ENCODE measurements around the gene CCDC190. TPM values are rescaled to one million over a fixed set of nuclear protein-coding genes. Genes with fewer than 3 reads are reported as not detected.
"Not testable (repeated sequence)": the region's sequence is repeated elsewhere in the genome, so short reads cannot be mapped to it uniquely, and the experiment has no call there.

The CCDC190 gene
- total RNA-seq, 1 donor from 2014 or later, result 0.49 TPM

GRCh38 chr1:162877412-162877811 lies 16.4 kb upstream of the CCDC190 start:
- DNase-seq, result no peak

DNA sequence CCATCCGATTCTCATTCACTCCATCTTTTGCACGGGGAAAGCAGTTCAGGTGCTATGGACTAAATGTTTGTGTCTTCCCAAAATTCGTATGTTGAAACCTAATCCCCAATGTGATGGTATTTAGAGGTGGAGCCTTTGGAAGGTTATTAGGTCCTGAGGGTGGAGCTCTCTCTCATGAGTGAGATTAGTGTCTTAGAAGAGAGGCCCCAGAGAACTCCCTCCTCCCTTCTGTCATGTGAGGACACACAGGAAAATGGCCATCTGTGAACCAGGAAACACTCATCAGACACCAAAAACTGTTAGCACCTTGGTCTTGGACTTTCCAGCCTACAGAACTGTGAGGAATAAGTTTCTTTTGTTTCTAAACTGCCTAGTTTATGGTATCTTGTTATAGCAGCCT lies 15.8 kb upstream of the CCDC190 start:
- no peak for DNase-seq

- DNase-seq, result no peak
Measured at GRCh38 chr1:162873671-162874666, 13.0 kb upstream of the CCDC190 start.

DNA sequence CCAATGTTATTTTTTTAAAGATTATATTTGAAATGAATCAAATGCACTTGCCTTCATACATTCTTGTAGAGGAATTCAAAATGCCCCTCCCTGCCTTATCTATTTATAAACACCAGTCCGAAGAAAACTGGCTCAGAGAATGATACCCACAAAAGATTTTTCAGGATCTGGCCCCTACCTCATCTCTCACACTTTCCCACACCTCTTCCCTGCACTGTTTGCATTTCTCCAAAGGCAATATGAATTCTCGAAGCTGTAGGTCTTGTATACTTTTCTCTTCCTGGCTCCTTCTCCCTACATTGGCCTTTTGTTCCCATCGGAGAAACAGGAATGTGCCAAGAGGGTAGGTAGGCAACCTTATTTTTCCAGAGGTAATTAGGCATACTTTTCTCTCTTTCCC lies 12.0 kb upstream of the CCDC190 start:
- no peak for DNase-seq

DNA sequence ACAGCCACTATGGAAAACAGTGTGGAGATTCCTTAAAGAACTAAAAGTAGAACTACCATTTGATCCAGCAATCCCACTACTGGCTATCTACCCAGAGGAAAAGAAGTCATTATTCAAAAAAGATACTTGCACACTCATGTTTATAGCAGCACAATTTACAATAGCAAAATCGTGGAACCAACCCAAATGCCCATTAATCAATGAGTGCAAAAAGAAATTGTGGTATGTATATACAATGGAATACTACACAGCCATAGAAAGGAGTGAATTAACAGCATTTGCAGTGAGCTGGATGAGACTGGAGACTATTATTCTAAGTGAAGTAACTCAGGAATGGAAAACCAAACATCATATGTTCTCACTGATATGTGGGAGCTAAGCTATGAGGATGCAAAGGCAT lies 10.4 kb upstream of the CCDC190 start:
- DNase-seq, result not testable (repeated sequence)

DNA sequence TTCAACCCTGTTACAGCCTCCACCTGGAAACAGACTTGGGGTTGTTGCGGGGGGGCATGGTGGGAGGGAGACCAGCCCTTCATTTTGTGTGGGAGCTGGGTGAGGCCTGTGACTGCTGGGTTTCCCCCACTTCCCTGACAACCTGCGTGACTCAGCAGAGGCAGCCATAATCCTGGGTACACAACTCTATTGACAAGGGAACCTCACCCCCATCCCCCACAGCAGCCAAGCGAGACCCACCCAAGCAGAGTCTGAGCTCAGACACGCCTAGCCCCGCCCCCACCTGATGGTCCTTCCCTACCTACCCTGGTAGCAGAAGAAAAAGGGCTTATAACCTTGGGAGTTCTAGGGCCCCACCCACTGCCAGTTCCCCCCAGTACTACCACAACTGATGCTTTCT lies 8.0 kb upstream of the CCDC190 start:
- DNase-seq, result no peak

- DNase-seq, result no peak
Measured at GRCh38 chr1:162861625-162862024, 650 bp upstream of the CCDC190 start.

DNA sequence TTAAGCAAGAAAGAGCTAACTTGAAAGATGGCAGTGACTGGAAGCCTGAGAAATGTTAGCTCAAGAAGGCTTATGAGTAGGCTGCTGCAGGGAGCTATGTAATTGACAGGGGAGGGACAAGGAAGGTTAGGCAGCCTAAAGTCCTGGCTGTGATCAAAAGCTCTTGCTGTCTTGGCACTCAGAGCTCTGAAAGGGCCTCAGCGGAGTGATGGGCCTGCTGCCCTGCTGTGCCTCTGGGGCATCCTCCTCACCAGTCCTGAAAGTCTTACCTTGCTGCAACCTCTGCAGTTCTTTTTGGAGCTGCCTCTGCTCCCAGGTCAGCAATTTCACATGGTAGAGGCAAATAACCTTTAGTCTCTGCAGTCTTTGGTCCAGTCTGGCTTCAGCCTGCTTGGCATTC lies 1.8 kb downstream of the CCDC190 start:
- DNase-seq, result no peak

DNA sequence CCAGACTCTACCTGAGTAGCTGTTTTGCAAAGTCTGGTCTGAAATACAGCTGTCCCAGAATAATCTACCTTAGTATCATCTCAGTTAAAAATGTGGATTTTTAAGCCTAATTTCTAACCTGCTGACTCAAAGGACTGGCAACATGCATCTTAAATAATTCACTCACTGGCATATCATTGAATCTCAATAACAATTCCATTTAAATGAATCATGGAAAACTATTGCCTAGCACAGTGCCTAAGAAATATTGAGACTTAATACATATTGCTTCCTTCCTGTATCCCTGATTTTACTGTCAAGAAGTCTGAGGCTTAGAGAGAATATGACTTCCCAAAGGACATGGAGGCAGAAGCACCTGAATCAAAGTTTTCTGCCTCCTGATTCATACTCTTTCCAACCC lies 3.1 kb downstream of the CCDC190 start:
- DNase-seq, result no peak

DNA sequence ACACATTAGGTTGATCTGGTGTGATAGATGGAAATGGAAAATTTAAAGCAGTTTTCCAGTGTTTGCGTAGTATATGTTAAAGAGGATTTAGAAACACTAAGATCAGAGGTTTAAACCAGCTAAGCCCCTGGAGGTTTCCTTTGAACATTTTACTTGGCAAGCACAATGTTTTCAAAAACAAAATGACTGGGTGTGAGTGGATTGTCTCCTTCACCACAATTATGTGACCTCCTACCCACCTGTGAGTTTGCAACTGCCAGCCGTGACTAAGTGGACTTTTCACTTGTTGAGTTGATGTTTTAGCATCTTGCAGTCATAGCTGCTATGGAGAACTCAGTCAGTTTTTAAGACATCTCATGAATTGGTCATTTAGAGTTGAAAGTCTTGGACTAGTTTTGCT lies 4.7 kb downstream of the CCDC190 start:
- no peak for DNase-seq

DNA sequence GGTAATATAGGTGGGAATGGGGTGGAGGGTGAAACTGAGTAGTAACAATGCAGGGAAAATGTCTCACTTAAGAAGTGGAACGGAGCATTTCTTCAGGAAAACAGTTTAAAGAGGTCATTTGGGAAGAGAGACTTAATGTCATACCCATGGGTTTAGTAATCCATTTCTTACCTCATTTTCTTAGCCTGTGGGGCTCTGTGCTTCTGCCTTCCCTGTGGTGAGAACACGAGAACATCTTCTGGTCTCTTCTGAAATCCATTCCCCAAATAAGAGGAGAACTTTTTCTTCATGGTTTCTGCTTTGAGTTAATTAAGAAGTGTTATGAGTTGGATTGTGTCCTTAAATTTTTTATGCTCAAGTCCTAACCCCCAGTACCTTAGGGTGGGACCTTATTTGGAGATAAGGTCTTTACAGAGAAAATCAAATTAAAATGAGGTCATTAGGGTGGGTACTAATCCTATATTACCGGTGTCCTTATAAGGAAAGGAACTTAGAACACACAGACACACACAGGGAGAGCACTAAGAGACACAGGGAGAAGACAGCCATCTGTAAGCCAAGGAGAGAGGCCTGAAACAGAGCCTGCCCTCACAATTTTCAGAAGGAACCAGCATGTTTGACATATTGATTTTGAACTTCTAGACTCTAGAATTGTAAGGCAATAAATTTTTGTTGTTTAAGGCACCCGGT lies 5.4 kb downstream of the CCDC190 start:
- no peak for DNase-seq

DNA sequence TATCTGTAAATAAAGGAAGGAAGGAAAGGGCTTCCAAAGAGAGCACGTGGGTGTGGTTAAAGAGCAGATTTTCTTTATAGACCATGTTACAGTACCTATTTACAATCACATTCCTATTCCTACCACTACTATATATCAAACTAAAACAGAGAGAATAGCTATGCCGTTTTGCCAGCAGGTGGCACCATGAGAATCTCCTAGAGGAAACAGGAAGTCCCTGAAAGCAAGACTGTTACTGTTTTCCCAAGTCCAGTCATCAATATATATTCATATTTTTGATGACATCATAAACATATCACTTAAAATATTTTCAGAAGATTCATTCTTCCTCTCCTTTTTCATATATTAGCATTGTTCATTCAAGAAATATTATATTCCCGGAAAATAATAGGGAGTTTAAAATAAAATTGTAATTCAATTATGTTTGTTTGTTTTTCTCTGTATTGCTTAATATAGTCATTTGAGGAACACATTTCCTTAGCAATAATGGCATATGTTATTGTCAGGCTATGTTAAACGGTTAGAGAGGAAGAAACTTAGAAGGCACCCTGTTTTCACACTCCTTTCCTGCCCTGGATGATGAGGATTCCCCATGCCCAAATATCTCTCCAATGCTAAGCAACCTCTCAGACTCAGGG lies 6.6 kb downstream of the CCDC190 start:
- DNase-seq, result peak; percentile 8

DNA sequence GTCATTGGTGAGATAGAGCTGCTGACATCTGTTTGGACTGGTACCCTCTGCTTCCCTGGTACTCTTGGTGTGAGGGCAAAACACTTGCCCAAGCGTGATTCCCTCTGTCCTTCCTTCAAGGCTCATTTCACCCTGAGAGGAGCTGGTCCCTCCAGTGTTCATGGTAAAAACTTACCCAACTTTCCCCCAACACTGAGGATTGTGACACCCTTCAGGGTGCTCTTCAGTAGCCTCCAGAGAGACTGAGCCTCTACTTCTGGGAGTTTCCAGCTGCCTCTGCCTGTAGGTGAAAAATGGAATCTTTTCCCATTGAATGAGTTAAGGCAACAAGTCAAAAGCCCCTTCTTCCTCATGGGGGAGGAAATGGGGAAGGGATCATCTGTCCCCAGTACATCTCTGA lies 9.6 kb downstream of the CCDC190 start:
- no peak for DNase-seq

GRCh38 chr1:162849711-162850110 lies 11.3 kb downstream of the CCDC190 start:
- DNase-seq, result no peak

DNA sequence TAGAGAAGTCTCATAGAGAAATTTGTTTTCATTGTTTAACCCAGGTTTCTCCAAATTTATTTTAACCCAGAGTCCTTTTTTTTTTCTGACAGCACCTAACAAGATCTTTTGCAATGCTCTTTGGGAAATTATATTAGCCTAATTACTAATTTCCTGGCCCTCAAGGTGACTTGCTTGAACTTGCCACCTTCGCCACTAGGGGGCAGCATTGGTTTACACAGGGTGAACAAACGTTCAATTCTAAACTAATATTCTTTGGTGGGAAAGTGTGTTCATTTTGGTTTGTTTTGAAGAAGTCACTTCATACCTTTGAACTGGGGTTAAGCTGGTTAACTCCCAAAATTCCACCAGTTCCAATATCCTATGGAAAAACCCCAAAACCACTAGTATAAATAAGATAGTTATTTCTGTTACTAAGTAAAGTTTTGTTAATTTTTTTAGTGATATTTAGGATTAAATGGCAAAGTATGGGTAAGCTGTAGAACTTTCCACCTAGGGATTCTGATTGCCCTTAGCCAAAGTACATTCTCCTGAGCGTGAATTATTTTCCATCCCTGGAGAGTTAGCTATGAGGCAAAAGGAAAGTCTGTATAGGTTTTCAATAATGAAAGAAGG lies 13.0 kb downstream of the CCDC190 start:
- peak; percentile 32 for DNase-seq

DNA sequence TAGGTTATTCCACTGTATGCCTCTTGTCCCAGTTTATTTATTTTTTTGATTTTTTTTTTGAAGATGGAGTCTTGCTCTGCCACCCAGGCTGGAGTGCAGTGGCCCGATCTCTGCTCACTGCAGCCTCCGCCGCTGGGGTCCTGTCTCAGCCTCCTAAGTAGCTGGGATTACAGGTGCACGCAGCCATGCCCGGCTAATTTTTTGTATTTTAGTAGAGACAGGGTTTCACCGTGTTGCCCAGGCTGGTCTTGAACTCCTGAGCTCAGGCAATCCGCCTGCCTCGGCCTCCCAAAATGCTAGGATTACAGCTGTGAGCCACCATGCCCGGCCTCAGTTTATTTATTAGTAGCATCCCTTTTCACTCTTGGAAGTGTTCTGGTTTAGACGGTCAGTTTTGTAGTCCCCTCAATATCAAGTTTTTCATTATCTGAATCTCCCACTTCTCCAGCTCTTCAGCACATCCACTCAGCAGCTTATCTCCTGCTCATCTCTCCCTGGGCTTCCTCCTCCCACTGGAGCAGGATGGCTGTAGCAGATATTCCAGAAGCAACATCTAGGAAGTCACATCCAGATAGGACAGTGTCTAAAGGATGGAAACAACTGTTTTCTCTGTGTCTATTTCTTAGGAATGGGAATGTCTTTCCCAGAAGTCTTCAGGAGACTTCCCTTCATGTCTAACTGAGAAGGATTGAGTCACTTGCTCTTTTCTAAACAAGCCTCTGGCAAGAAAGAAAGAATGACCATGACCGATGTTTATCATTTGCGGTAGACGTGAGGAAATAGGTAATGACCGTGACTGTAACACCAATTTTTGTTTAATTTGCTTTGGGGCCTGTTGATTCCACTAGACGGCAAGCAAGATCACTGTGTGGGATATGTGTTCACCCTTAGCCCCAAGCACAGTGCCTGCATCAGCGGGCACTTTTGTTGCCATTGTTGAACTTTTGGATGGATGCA lies 14.4 kb downstream of the CCDC190 start:
- DNase-seq, result no peak

DNA sequence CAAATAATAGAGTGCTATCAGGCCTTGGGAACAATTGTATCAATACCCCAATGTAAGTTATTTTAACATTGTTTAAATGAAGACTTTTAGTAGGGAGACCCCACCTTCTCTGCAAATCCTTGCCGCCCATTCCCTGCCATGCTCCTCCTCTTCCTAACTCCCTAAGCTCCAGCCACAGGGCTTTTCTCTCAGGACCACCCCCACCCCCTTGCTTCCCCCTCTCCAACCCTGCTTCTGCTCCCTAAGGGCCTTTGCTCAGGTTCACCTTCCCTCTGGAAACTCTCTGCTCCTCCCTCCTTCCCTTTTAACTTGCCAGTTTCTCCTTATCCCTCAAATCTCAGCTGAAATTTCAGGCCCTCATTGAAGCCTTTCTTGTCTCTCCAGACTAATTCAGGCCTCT lies 16.8 kb downstream of the CCDC190 start:
- no peak for DNase-seq

GRCh38 chr1:162840250-162840839 lies 20.6 kb downstream of the CCDC190 start:
- DNase-seq, result no peak

DNA sequence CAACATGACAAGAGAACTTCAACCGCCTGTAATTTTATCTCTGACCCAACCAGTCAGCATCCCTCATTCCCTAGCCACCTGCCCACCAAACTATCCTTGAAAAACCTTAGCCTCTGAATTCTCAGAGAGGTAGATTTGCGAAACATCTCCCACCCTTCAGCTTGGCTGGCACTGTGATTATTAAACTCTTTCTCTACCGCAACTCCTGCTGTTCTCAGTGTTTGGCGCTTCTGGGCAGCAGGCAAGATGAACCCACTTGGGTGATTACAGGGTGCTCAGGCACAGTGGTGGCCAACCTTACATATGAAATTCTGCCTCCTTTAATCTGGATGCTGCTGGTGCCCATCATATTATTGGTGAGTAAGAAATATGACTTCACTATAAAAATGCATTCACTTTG lies 22.1 kb downstream of the CCDC190 start:
- no peak for DNase-seq

GRCh38 chr1:162835157-162835899 lies 25.6 kb downstream of the CCDC190 start:
- DNase-seq, result no peak
